HG02759 (cell line): ENCODE data around the gene ADGRD1.

Experiments
- ATAC-seq: cut with Tn5 transposase; IDR thresholded peaks from one replicate; pipeline ENCODE4 v1.9.1; 2021; ENCODE audit warnings: mild to moderate bottlenecking, moderate library complexity; ENCODE audit not compliant: unreplicated experiment

The ADGRD1 gene

DNA sequence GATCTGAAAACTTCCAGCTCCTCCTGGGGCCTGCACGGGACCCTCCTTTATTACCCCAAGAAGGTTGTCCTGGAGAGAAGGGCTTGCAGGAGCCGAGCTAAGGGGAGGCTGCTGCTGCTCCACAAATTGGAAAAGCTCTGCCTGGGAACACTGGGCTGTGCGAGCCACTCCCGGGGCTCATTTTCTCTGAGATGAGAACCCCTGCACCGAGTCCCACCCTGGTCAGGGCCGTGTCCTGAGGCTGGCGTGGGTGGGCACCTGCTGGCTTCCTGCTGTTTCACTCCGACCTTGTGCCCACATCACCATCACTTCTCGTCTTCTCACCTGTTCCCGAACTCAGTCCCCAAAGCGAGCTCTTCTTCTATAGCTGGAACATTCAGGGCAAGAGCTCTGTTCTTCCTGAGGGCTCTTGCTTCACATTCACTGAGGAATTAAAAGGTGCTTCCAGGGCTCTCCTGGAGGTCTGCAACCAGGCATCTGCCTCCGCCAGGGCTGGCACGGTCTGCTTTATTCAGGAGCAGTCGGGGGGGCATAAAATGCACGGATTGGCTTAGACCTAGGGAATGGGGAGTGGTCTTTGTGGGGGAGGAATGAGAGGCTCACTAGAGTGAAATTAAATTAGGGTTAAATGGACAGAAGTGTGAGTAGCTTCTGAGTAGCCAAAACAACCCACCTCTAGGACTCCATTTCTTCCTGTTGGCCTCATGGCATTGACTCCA, 98.5 kb downstream of the ADGRD1 start:
- no peak for ATAC-seq

DNA sequence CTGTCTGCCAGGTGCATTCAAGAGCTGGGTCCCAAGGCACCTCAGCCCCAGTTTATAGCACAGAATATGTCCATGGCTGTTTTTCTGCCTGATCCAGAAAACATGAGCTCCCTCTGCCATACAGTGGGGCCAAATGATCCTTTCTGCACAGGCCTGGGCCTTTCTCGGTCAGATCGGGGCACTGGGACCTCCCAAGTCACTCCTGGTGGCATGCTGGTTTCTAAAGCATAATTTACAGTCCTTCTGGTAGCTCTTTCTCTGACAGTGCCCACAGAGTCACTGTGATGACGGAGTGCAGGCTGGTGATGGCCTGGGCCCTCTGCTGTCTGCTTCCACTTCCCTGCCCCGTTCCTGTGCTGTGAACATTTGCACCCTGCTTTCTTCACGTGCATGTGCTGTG, 99.2 kb downstream of the ADGRD1 start:
- ATAC-seq = no peak

DNA sequence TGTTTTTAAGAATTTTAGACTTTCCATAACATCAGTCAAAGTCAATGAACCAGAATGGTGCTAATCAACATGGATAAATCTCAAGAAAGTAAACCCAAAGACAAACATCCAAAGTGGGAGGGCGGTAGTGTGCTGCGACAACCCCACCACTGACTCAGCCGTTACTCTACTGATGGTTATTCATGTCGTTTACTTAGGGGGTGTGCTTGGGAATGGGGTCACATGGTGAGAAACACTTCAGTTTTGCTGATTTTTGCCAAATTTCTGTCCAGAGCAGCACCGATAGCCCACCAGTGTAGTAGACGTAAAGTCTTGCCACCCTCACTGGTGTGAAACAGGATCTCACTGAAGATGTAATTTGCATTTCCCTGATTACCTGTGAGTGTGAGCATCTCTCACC, 99.9 kb downstream of the ADGRD1 start:
- ATAC-seq = no peak

DNA sequence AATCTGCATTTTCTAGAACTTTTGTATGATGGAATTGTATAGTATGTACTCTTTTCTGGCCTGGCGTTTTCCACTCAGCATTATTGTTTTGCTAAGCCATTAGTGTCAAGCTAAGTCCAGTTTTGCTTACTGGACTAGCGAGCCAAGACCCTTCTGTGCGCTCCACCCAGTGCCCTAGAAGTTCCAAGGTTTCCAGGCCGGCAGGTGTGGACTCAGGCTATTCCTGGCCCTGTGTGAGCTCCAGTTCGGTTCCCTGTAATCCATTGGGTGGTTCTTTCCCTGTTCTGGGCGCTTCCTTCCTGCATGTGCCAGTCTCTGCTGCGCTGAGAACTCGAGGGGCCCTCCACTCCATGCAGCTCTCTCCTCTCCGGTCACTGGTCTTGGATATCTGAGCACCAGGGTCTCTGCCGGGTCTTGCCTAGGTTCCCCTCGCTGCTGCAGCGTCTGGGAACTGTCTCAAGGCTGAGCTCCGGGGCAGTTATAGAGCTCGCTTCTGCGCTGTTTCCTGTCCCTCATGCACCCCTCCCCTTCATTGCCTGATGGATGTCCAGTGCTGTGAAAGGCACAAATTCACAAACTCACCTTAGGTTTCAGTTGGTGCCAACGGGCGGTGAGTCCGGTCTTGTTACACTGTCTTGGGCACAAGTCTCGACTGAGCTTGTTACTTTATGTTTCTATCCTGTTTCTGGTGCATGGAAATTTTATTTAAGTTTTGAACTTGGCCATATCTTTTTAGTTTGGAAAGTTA, 100.8 kb downstream of the ADGRD1 start:
- no peak for ATAC-seq

DNA sequence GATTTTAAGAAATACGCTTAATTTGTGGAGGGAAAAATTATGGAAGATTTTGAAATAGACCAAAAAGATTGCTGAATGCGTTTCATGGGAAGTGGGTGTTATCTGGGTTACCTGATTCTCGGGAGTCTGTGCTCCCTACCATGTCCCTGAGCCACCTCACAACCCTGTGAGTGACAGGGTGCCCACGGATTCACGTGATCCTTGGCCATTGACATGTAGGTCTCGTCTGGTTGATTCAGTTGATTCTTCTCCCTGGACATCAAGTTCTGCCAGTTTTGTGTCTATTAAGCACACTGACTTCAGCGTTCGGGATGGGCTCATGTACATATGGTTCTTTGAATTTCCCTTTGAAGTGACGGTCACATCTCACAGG, 101.4 kb downstream of the ADGRD1 start:
- no peak for ATAC-seq

DNA sequence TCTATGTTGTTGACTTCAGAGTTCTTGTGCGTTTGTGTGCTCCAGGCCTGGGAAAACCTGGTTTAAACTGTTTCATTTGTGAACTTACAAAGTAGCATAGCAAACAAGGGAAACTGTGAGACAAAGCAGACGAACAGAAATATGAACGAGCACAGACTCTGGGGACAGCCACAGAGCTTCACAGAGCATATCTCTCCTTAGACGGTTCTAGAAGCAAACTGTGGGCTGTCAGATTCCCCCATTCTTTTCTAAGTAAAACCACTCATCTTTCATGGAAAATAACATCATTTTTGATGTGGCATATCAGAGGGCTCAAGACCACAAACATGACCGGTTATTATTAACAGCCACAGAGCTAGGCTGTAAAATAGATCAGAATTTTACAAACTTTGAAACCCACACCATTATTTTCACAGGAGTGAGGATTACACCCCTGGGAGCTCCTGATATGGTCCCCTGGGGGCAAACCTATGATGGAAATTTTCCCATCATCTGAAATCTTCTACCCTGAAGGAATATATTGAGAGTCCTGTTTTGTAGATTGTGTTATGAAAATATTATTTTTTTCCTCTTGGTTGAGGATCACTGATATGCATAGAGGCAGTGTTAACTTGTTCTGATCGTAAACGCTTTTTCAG, 102.0 kb downstream of the ADGRD1 start:
- no peak for ATAC-seq

DNA sequence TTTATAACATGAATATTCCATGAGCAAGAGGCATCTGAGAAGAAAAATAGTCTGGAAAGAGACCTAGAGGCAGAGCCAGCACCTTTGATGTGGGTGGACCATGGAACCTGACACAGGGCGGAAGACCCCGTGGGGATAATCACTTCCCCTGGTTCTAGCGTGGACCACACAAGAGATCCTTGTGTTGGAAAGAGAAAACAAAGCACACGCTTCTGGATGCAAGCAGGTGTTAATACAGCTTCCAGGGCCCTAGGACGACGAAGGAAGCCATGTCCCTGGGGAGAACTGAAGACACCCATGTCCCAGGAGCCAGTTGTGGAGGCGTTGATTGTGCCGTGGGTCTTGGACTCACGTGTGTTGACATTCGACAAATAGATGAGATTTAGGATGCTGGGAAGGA, 102.9 kb downstream of the ADGRD1 start:
- no peak for ATAC-seq

DNA sequence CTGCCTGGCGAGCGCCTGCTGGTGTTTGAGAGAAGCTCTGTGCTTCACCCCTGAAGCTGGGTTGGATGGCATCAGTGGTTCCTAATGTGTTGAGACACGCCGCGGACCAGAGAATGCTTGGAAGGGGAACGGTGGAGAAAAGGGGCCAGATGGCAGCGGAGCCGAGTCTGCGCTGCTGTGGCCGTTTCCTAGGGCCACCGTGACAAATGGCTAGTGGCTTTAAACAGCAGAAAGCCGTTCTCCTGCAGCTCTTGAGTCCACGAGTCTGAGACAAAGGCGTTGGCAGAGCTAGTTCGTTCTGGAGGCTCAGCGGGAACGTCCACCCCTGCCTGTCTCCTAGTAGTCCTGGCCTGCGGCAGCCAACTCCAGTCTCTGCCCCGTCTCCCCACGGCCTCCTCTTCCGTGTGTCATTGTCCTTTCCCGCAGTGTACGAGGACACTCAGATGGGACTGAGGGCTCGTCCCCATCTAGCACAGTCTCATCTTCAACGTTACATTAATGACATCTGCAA, 103.6 kb downstream of the ADGRD1 start:
- ATAC-seq = no peak

DNA sequence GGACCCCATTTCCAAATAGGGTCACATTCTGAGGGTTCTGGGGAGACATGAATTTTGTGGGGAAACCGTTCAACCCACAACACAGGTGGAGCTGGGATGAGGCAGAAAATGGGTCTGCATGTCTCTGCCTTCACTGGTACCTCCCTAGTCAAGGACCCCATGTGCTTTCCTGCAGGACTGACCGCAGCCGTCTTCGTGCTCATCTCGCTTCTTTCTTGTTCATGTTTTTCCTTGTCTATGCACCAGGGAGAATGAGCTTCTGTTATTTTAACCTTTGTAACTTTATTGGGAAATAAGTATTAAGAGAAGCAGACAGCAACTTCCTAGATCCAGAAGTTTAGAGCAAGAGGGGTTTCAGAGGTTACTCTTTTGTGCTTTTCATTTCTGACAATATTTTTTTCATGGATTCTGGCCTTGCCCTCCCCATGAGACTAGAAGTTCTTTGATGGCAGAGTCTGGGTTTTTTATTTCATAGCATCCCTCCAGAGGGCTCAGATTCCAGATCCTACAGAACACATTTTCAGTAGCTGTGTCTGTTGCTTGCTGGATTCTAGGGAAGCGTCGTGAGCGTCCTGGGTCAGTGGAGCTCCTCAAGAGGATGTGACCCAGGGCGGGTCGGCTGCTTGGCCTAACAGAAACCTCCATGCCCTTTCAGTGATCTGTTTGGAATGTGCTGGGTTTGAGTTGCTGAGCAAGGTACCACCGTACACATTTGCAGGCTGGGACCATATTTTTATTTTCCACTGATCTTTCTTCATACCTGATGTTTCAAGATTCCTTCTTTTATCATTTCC, 104.2 kb downstream of the ADGRD1 start:
- no peak for ATAC-seq

DNA sequence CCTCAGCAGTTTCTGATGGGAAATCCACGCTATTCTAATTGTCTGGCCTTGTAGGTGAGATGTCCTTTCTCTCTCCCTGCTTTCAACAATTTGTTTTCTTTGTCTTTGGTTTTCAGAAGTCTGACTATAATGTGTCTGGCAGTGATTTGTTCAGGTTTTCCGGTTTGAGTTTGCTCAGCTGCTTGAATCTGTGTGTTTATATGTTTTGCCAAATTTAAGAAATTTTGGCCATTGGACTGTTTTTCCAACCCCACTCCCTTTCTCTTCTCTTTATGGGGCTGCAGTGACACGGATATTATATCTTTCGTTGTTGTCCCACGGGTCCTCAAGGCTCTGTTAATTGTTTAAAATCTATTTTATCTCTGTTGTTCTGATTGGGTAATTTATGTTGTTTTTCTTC, 105.0 kb downstream of the ADGRD1 start:
- no peak for ATAC-seq

DNA sequence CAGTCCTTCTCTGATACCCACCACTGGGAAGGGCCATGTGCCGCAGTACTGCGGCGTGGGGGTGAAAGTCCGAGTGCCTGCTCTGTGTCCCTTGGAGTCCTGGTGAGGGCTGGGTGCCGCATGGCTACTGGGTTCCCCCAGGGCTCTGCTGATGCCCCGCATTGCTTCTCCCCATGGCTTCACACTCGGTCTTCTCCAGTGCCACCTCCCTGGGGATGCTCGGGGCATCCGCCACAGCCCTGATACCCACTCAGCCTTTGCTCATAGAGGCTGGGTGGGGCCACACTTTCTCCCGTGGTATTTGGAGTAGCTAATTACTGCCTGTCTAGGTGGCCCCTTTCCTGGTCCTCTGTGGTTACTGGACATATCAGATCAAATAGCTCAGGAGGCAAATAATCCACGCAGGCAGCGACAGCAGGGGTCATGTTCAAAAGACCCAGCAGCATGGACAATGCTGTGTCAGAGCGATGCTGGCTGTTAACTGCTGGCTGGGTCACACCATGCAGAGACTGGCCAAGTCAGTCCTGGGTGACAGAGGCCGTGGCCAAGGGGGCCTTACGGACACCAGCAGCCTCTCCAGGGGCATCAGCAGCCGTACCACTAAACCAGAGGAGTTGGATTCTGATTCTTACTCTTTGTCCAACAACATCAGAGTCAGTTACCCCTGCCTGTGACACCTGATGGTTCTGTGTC, 106.5 kb downstream of the ADGRD1 start:
- no peak for ATAC-seq

DNA sequence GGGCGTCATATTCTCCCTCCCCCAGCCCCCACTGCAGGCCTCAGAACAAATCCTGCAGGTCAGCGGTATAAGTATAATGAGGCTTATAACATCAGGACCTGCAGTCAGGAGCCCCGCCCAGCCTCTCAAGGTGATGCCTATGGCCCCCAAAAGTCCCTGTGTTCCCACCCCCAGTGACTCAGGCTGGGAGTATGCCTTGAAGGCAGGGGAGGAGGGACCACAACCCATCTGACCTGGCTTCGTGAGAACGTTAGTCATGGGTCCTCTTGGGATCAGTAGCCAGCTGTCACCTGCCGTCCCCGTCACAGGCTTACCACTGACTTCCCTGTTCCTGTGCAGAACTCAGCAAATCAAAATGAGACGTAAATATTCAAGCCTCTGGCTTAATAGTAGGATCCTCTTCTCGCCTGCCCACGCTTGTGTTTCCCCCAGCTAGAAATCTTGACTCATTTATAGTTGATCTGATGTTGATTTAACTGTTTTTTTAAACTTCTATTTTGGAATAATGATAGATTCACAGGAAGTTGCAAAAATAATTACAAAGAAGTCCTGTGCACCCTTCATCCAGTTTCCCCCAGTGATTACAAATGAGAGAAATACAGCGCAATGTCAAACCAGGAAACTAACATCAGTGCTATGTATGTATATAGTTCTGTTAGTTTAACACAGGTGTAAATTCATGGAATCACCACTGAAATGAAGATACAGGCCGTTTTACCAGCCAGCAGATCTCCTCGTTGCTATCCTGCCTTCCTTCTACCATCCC, 107.5 kb downstream of the ADGRD1 start:
- peak; percentile 45 for ATAC-seq

DNA sequence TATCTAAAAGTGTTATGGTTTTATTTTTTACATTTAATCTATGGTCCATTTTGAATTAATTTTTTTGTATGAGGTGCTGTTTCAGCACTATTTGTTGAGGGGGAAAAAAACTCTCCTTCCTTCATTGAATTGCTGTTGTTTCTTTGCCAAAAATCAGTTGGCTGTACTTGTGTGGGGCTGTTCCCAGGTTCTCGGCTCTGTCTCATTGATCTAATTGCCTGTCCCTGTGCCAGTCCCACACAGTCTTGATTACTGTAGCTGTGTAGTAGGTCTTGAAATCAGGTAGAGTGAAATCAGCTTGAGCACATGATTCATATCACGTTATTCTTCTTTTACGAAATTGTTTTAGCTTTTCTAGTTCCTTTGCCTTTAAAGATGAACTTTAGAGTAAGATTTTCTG, 109.7 kb downstream of the ADGRD1 start:
- no peak for ATAC-seq

DNA sequence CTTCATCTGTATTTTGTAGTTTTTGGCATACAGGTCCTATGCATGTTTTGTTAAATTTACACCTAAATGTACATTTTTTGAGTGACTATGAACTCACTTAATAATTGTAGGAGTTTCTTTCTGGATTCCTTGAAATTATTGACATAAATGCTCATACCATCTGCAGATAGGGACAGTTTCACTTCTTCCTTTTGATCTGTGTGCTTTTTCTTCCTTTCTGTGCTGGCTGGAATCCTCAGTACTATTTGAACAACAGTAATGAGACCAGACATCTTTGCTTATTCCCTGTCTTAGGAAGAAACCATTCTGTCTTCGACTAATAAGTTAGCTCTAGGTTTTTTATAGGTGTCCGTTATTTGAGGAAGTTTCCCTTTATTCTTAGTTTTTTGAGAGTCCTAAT, 110.3 kb downstream of the ADGRD1 start:
- ATAC-seq = no peak

DNA sequence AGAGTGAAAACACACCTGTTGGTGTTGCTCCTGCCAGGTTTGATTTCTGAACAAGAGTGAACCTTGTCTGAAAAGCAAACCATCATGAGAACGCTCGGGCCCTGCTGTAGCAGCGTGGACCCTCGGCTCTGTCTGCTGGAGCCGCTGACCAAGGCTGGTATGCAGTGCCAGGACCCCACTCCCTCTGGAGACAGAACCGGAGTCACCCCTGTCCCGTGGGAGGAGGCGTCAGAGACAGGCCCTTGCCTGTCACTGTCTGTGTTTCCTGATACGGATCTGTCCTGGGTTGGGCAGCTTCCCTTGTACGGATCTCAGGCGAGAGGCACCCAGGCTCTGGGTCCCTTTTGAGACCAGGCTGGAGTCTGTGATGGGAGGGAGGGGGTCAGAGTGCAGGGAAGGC, 111.6 kb downstream of the ADGRD1 start:
- ATAC-seq = no peak

DNA sequence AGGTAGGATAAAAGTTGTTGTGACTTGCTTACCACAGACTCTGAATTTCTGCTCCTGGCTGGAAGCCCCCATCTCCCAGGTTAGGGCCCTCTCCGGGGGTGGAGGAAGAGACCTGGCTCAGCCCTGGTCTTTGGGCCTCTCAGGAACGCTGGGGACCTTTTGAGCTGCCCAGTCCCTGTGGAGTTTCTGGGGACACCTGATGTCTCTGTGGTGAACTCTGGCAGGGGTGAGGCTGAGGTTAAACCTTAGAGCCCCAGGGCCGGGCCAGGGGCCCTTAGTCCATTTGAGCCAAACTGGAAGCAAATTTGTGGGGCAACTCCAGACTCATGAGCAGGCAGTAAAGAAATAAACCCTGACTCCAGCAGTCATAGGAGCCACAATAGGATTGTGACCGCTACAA, 112.1 kb downstream of the ADGRD1 start:
- ATAC-seq = no peak

DNA sequence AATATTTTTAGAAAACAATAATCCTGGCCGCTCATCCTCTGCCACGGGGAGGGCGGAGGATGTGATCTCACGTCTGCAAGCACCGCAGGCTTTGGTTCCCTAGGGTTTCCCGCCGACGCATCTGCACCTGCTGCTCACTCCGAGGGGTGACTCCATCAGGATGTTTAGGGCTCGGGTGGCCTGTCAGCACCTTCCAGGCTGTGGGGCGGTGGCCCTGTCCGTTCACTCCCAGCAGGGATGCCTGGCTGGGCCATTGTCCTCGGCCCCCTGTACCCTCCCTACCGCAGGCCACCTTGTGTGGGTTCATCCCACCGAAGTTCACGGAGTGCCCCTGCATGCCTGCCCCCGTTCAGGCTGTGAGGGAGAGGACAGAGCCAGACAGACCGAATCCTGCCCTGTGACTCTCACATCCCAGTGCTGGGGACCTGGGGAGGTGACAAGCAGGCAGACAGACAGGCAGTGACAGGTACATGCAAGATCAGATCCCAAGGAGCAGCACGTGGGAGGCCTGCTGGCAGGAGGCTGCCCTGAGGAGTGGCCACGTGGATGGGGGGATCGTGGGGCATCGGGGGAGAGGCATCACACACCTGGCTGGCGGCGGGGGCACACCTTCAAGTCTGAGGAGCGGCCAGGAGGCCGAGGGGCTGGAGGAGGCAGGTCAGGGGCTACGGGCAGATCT, 112.6 kb downstream of the ADGRD1 start:
- no peak for ATAC-seq

DNA sequence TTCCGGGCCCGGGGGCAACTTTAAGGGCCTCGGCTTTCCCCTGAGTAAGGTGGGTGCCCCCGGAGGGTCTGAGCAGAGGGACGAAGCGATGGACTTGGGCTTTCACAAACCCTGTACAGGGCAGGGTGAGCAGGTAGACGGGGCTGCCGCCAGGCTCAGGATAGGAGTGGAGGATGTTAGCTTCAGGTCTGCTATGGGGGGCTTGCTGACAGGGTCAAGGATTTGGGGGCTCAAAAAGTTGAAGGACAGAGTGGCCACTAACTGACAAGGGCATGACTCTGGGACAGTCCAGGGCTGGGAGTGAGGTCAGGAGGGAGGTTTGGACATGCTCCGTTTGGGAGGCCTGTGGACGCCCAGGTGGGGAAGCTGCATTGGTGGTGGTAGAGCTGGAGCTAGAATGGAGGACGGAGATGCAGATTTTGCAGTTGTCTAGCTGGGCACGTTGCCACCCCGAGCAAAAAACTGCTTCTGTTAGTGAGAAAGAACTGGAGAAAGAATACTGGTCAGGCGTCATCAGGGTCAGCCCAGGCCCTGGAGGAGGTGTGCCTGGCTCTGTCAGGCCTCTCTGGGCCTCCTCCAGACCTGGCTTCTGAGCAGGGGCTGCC, 113.3 kb downstream of the ADGRD1 start:
- no peak for ATAC-seq
